ENCODE results near the gene MAPK4.

DNA sequence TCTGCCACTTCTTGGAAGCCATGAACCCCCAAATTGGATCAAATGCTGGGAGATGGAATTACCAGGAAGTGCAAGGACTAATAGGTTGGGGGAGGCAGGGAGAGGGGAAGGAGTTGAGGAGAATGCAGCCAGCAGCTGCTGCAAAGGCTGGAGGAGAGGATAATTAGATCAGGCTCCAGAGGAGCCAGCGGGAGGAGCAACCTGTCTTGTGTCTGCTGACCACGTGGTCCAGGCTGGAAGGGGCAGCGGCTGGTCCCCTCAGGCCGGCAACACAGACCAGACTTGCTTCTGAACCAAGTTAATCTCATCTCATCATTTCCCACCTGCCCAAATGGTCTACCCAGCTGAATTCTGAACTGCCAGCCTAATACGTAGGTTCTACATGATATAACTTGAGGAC is 191.6 kb downstream of the MAPK4 start:
- TF ChIP-seq, protein P1, sequence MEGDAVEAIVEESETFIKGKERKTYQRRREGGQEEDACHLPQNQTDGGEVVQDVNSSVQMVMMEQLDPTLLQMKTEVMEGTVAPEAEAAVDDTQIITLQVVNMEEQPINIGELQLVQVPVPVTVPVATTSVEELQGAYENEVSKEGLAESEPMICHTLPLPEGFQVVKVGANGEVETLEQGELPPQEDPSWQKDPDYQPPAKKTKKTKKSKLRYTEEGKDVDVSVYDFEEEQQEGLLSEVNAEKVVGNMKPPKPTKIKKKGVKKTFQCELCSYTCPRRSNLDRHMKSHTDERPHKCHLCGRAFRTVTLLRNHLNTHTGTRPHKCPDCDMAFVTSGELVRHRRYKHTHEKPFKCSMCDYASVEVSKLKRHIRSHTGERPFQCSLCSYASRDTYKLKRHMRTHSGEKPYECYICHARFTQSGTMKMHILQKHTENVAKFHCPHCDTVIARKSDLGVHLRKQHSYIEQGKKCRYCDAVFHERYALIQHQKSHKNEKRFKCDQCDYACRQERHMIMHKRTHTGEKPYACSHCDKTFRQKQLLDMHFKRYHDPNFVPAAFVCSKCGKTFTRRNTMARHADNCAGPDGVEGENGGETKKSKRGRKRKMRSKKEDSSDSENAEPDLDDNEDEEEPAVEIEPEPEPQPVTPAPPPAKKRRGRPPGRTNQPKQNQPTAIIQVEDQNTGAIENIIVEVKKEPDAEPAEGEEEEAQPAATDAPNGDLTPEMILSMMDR (IDR thresholded peaks at IDR 0.05; ENCODE audit: low read depth, low read length) = no peak
- TF ChIP-seq EZH2phosphoT487 (IDR thresholded peaks at IDR 0.05; ENCODE audit: low read depth) = no peak

Data from OCI-LY3 (cell line).